GM12864 (cell line): ENCODE measurements around the gene CDC37L1.

ENCODE experiments used
- DNase-seq: peaks from one replicate; pipeline ENCODE4 v3.0.0-alpha.2; 2011; ENCODE audit warnings: low read depth
- H3K4me3 ChIP-seq: 2 replicates; pipeline ENCODE4 v1.5.1; 2011; ENCODE audit warnings: mild to moderate bottlenecking, low read depth, low read length, control low read depth
- TF ChIP-seq, protein P1 (sequence below): IDR thresholded peaks from 2 replicates; pipeline ENCODE4 v1.5.1; 2011; ENCODE audit warnings: low read depth, mild to moderate bottlenecking, moderate library complexity, low read length, control low read depth, inconsistent platforms; ENCODE audit errors: missing control alignments

CDC37L1 gene

DNA sequence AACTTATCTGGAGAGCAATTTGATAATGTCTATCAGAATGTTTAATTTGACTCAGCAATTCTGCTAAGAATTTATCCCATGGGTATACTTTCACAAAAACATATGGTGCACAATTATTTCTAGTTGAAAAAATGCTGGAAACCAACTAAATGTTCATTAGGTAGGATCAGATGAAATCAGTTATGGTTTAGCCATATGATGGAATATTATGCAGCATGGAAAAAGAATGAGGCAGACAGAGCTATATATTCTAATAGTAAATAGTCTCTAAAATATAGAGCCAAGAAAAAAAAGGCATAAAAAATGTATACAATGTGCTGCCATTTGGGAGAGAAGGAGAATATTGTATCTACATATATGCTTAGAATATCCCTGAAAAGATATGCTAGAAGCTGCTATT lies 9.5 kb upstream of the CDC37L1 start:
- H3K4me3 ChIP-seq, result no peak overlapping the region
- DNase-seq, result no peak
- TF ChIP-seq, protein P1, sequence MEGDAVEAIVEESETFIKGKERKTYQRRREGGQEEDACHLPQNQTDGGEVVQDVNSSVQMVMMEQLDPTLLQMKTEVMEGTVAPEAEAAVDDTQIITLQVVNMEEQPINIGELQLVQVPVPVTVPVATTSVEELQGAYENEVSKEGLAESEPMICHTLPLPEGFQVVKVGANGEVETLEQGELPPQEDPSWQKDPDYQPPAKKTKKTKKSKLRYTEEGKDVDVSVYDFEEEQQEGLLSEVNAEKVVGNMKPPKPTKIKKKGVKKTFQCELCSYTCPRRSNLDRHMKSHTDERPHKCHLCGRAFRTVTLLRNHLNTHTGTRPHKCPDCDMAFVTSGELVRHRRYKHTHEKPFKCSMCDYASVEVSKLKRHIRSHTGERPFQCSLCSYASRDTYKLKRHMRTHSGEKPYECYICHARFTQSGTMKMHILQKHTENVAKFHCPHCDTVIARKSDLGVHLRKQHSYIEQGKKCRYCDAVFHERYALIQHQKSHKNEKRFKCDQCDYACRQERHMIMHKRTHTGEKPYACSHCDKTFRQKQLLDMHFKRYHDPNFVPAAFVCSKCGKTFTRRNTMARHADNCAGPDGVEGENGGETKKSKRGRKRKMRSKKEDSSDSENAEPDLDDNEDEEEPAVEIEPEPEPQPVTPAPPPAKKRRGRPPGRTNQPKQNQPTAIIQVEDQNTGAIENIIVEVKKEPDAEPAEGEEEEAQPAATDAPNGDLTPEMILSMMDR, result no peak

DNA sequence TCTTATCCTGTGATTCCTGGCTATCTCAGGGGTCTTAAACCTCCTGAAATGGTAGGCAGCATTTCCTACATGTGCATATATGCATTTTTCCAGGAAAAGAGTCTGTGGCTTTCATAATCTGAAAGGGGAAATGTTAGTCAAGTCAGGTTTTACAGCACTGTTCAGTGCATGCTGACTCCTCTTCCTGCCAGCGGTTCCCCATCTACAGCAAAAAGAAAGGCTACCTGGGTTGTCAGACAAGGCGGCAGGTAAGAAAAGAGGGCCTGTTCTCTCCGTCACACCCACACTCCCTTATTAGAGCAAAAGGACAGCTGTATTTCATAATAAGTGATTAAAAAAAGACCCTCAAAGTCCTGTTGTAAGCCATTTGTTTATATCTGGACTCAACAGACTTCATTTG lies 8.8 kb upstream of the CDC37L1 start:
- DNase-seq, result no peak
- TF ChIP-seq, protein P1, result no peak
- no peak overlapping the region for H3K4me3 ChIP-seq

DNA sequence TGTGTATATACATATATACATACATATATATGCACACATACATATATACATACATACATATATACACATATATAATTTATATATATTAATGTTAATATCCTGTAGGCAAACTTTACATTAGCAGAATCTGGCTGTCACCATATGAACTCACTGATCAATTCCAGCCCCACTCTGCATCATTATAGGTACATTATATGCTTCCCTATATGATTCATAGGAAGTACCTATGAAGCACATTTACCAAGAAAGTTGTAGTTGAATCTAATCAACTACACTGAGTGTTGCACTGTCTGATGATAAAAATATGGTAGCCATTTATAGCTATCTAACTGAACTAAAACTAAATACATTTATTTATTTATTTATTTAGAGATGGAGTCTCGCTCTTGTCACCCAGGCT lies 7.6 kb upstream of the CDC37L1 start:
- DNase-seq, result no peak
- H3K4me3 ChIP-seq, result no peak overlapping the region
- TF ChIP-seq, protein P1, result no peak

DNA sequence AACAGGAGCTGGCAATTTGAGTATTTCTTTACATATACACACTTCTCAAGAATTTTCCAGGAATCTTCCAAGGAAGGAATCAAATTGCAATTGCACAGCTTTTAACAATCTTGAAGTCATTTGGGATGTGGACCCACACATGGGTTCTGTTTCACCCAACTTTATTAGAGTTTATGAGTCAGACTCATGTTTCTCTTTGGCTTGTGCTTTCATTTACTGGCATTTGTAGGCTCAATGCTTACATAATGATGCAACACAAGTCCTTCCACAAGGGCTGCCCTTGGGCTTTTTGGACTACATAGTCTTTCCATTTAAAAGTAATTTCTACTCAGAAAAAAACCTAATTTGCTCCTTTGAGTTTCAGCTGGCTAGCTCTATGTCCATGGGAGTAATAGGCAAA lies 4.6 kb upstream of the CDC37L1 start:
- no peak for DNase-seq
- TF ChIP-seq, protein P1, result no peak
- no peak overlapping the region for H3K4me3 ChIP-seq

DNA sequence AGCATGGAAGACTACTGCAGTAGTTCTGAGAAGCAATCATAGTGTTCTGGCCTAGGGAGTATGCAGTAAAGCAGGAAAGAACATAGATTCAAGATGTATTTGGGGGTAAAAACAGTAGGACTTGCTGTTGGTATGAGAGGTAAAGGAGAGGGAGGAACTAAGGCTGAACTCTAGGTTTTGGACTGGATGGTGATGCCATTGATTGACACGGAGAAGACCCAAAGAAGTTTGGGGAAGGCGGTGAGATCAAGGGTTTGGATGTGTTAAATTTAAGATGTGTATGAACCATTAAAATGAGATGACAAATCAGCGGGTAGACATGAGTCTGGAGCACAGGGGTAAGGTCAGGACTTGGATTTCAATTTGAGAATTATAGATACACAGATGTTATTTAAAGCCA lies 2.0 kb upstream of the CDC37L1 start:
- H3K4me3 ChIP-seq, result no peak overlapping the region
- no peak for DNase-seq
- TF ChIP-seq, protein P1, result no peak

DNA sequence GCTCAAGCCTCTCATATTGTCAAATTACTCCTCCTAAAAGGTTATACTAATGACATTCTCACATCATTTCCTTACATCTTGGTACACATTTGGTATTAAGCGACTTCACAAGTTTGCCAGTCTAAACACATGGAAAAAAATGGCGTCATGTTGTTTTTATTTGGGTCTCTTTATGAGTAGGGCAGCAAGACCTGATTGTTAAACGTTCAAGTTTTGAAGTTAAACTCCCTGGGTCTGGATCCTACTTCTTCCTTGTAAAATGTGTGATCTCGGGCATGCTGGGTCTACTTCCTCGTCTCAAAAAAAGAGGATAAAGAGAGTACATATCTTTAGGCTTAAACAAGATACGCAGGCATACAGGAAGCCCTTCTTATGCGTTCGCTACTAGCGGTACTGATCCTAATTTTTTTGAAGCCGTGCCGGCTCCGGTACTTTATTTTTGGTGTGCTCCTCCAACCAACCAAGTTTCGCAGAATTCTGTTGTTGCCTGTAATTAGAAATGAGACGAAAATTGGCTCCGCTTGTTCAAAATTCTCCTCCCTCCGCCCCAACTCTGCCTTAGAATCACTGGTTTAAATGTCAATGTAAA lies 596 bp upstream of the CDC37L1 start:
- no peak for DNase-seq
- H3K4me3 ChIP-seq, result peak overlapping the region; percentile 91
- TF ChIP-seq, protein P1, result no peak

DNA sequence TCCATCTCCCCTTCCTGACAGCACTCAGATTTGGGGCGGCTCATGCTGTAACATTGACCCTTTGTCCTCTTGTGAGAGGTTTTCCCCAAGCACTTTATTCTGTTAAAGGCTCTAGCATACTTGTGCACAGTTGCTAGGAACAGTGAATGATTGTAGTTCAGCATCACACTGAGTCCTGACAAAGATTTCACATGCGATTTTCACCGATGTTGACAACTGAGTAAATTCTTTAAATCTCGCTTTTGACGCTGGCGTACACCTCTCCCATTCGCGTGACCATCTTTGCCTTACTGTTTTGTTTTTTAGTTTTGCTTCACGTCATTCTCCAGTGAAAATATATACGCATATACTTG lies 780 bp downstream of the CDC37L1 start:
- no peak for DNase-seq
- TF ChIP-seq, protein P1, result no peak
- peak overlapping the region; percentile 91 for H3K4me3 ChIP-seq
